Ectodermal cell (in vitro differentiated cells): Measurements from ENCODE around the gene DGUOK.

ENCODE experiments used
- H3K27ac ChIP-seq: 2 replicates; pipeline ENCODE4 v1.7.0; 2013; ENCODE audit warnings: mild to moderate bottlenecking, low read depth, low read length; ENCODE audit not compliant: insufficient read depth, poor library complexity, severe bottlenecking
- H3K27me3 ChIP-seq: 2 replicates; pipeline ENCODE4 v1.7.0; 2013; ENCODE audit warnings: mild to moderate bottlenecking, low read length; ENCODE audit not compliant: insufficient read depth, control insufficient read depth, poor library complexity, severe bottlenecking
- H3K36me3 ChIP-seq: one replicate; pipeline ENCODE4 v1.7.0; 2013; ENCODE audit warnings: low read length; ENCODE audit not compliant: control insufficient read depth, insufficient read depth
- H3K4me1 ChIP-seq: one replicate; pipeline ENCODE4 v1.7.0; 2013; ENCODE audit warnings: low read length; ENCODE audit not compliant: control insufficient read depth, insufficient read depth
- H3K4me3 ChIP-seq: 2 replicates; pipeline ENCODE4 v1.7.0; 2013; ENCODE audit warnings: low read depth, low read length, control low read depth; ENCODE audit not compliant: insufficient read depth
- H3K9me3 ChIP-seq: 2 replicates; pipeline ENCODE4 v1.7.0; 2013; ENCODE audit warnings: mild to moderate bottlenecking, low read length, moderate library complexity; ENCODE audit not compliant: control insufficient read depth
- WGBS, 2 experiments: methylation state at CpG; one replicate each; pipeline ENCODE4 v1.1.7; 2013; ENCODE audit warnings: missing lambda C conversion rate in 2 of 2; 5-methylcytosine and 5-hydroxymethylcytosine counted together

Gene DGUOK

GRCh38 chr2:73985308-73986084 lies 58.8 kb downstream of the DGUOK start:
- Histone ChIP-seq H3K4me1 (peaks cover 43% of the 10 kb centered on the region), H3K4me3 (peak overlapping the region; percentile 58), H3K9me3 (no peaks in the 10 kb centered on the region), H3K27me3 (peaks cover 41% of the 10 kb centered on the region), H3K36me3 (no peaks in the 10 kb centered on the region), H3K27ac (peak overlapping the region; percentile 56)
- 3% methylated on average over 65 to 66 of the region's 66 CpGs for WGBS, 2 experiments

GRCh38 chr2:73986085-73986681 lies 59.5 kb downstream of the DGUOK start:
- H3K4me1 ChIP-seq, result peaks cover 41% of the 10 kb centered on the region
- H3K27ac ChIP-seq, result no peak overlapping the region
- WGBS, 2 experiments, result 90% methylated on average over 21 of the region's 21 CpGs
- H3K4me3 ChIP-seq, result peak overlapping the region; percentile 58
- no peaks in the 10 kb centered on the region for H3K9me3 ChIP-seq
- peaks cover 34% of the 10 kb centered on the region for H3K27me3 ChIP-seq
- H3K36me3 ChIP-seq, result no peaks in the 10 kb centered on the region

- Histone ChIP-seq H3K36me3 (no peaks in the 10 kb centered on the region), H3K4me3 (peak overlapping the region; percentile 16), H3K27ac (no peak overlapping the region), H3K4me1 (peaks cover 36% of the 10 kb centered on the region), H3K9me3 (no peaks in the 10 kb centered on the region), H3K27me3 (peaks cover 22% of the 10 kb centered on the region)
- WGBS, 2 experiments, result 75 to 77% methylated on average over 24 of the region's 24 CpGs
Measured at GRCh38 chr2:73987109-73987947, 60.6 kb downstream of the DGUOK start.

DNA sequence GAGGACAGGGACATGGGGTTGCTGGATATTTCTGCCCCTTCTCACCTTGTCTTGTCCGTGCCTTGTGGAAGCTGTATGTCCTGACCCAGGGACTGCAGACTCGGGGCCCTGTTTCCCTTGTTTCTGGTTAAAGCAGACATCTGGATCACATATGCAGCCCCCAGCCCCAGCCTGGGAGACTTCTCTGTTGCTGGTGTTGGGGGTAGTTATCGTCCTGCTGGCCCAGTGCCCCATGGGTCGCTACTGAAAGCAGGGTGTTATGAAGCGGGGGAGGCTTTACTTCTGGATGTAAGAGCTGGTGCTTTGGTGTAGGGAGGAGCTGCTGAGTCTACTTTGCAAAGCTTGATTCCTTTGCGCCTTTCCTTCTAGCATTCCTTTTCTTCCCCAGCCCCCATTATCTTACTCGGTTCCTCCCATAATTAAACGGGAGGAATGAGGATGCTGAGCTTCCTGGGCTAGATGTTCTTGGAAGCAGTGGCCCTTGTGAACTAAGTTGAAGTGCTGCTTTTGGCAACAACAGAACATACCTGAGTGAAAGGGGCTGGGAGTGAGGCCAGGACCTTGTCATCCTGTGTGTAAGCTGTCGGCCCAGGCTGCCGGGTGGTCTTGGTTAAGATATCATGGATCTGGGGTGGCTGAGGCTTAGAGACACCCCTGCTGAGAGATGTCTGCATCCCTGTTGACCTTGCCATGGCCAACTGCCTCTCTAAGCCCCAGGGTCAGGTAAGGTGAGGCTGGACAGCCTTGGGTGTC lies 61.4 kb downstream of the DGUOK start:
- Histone ChIP-seq H3K27me3 (peaks cover 14% of the 10 kb centered on the region), H3K27ac (no peak overlapping the region), H3K9me3 (no peaks in the 10 kb centered on the region), H3K4me1 (peaks cover 36% of the 10 kb centered on the region), H3K4me3 (peak overlapping the region; percentile 16), H3K36me3 (no peaks in the 10 kb centered on the region)
- 73 to 78% methylated on average over 9 to 10 of the region's 10 CpGs for WGBS, 2 experiments

GRCh38 chr2:73989972-73990371 lies 63.3 kb downstream of the DGUOK start:
- 97 to 100% methylated on average over 2 of the region's 2 CpGs for WGBS, 2 experiments
- no peaks in the 10 kb centered on the region for H3K36me3 ChIP-seq
- no peak overlapping the region for H3K27ac ChIP-seq
- no peak overlapping the region for H3K4me3 ChIP-seq
- H3K27me3 ChIP-seq, result no peaks in the 10 kb centered on the region
- H3K4me1 ChIP-seq, result peaks cover 29% of the 10 kb centered on the region
- no peaks in the 10 kb centered on the region for H3K9me3 ChIP-seq

DNA sequence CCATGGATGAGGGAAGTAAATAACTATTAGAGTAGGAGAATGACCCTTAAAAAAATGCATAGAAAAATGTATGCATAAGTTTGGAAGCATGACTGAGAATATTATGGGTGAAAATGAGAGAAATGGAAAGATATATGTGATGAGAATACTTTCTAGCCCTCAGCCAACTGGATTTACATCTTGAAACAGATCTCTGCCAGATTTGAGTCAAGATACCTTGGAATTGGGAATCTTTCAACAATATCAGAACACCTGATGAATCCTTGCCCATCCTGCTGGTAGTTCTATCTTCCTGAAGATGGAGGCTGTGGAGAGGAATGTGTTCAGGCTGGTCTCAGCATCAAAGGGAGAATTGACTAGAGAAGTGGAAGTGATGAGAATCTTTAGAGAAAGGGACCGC lies 63.9 kb downstream of the DGUOK start:
- H3K27me3 ChIP-seq, result no peaks in the 10 kb centered on the region
- H3K36me3 ChIP-seq, result no peaks in the 10 kb centered on the region
- H3K27ac ChIP-seq, result no peak overlapping the region
- WGBS, 2 experiments, result 93 to 97% methylated on average over 1 of the region's 1 CpG
- H3K4me3 ChIP-seq, result no peak overlapping the region
- peaks cover 29% of the 10 kb centered on the region for H3K4me1 ChIP-seq
- H3K9me3 ChIP-seq, result no peaks in the 10 kb centered on the region

GRCh38 chr2:73992036-73992435 lies 65.4 kb downstream of the DGUOK start:
- H3K4me3 ChIP-seq, result no peak overlapping the region
- no peaks in the 10 kb centered on the region for H3K9me3 ChIP-seq
- H3K36me3 ChIP-seq, result no peaks in the 10 kb centered on the region
- no peaks in the 10 kb centered on the region for H3K27me3 ChIP-seq
- WGBS, 2 experiments, result 92 to 97% methylated on average over 4 of the region's 4 CpGs
- H3K4me1 ChIP-seq, result peaks cover 15% of the 10 kb centered on the region
- no peak overlapping the region for H3K27ac ChIP-seq

DNA sequence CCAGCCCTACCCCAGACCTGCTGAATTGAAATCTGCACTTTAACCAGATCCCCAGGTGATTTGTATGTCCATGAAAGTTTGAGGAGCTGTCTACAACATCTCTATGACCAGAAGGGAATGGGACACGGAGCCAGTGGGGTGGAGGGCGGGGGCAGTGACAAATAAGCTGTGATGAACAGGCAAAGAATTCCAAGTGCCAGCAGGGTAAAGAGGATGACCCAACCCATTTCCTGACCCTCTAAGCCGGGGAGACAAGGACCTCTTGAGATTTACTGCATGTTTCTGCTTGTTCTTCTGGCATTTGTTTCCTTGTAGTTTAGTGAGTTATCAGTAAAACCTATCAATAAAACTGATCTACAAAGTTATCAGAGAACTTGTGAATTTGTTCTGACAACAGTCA lies 66.7 kb downstream of the DGUOK start:
- no peaks in the 10 kb centered on the region for H3K27me3 ChIP-seq
- H3K4me3 ChIP-seq, result no peak overlapping the region
- no peaks in the 10 kb centered on the region for H3K9me3 ChIP-seq
- 87 to 93% methylated on average over 3 of the region's 3 CpGs for WGBS, 2 experiments
- H3K27ac ChIP-seq, result no peak overlapping the region
- no peaks in the 10 kb centered on the region for H3K36me3 ChIP-seq
- peaks cover 9% of the 10 kb centered on the region for H3K4me1 ChIP-seq

GRCh38 chr2:73993778-73994177 lies 67.1 kb downstream of the DGUOK start:
- Histone ChIP-seq H3K27ac (no peak overlapping the region), H3K36me3 (no peaks in the 10 kb centered on the region), H3K9me3 (no peaks in the 10 kb centered on the region), H3K4me1 (peaks cover 8% of the 10 kb centered on the region), H3K27me3 (no peaks in the 10 kb centered on the region), H3K4me3 (no peak overlapping the region)
- 93 to 94% methylated on average over 4 of the region's 4 CpGs for WGBS, 2 experiments
